Measurements from ENCODE around the gene OVCA2. TPM values are rescaled to one million over a fixed set of nuclear protein-coding genes. Genes with fewer than 3 reads are reported as not detected.

The OVCA2 gene
- total RNA-seq, 3 donors from 2014 or later, result 24.3 to 35.4 (median 32.5) TPM

DNA sequence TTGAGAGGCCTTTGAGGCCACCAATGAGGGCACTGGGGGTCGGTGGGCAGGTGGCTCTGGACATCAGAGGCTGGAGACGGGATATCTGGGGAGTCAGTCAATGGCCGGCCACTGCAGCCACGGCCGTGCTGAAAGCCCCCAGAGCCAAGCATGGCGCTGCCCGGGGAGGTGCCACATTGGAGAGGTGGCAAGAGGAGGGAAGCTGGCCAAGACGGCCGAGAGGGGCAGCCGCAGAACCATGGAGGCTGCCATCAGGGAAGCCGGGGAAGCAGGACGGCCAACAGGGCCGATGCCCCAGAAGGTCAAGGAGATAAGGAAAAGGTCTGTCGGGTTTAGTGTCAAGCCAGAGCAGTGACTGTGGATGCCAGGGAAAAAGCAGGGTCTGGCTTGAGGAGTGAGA is 26.5 kb upstream of the OVCA2 start:
- TF ChIP-seq, protein P1, sequence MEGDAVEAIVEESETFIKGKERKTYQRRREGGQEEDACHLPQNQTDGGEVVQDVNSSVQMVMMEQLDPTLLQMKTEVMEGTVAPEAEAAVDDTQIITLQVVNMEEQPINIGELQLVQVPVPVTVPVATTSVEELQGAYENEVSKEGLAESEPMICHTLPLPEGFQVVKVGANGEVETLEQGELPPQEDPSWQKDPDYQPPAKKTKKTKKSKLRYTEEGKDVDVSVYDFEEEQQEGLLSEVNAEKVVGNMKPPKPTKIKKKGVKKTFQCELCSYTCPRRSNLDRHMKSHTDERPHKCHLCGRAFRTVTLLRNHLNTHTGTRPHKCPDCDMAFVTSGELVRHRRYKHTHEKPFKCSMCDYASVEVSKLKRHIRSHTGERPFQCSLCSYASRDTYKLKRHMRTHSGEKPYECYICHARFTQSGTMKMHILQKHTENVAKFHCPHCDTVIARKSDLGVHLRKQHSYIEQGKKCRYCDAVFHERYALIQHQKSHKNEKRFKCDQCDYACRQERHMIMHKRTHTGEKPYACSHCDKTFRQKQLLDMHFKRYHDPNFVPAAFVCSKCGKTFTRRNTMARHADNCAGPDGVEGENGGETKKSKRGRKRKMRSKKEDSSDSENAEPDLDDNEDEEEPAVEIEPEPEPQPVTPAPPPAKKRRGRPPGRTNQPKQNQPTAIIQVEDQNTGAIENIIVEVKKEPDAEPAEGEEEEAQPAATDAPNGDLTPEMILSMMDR (IDR thresholded peaks at IDR 0.05), result no peak
- Histone ChIP-seq H3K27me3 (no peaks in the 10 kb centered on the region), H3K9me3 (no peaks in the 10 kb centered on the region), H3K4me1 (peaks cover 4% of the 10 kb centered on the region in 2 donors), H3K4me3 (no peak overlapping the region), H3K36me3 (no peaks in the 10 kb centered on the region), H3K27ac (peak overlapping the region; percentile 1 to 25)
- DNase-seq (ENCODE audit: low spot score in 2 of 2), result no peak
- intact Hi-C loops (cut with DNase I; ENCODE audit: low total_unique reads), result no loop called here

DNA sequence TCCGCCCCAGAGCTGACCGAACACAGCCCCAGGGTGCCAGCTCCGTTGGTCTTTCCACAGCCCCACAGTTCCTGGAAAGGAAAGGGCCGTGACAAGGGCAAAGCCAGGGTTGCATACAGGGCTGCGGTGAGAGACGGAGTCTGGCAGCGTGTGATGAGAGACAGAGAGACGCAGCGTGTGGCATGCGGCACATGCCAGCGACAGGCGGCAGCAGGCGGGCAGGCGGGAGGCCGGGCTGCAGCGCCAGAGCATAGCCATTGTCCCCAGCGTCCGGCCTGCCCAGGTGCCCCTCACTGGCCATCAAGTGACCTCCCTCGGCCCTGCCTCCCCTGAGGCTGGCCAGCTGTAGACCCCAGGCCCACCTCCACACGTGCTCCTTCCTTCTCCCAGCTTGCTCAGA is 25.3 kb upstream of the OVCA2 start:
- TF ChIP-seq POLR2A (IDR thresholded peaks at IDR 0.05) (no peak), POLR2AphosphoS5 (IDR thresholded peaks at IDR 0.05) (no peak)
- TF ChIP-seq, protein P1 (IDR thresholded peaks at IDR 0.05), result no peak
- Histone ChIP-seq H3K36me3 (no peaks in the 10 kb centered on the region), H3K4me3 (no peak overlapping the region), H3K27ac (no peak overlapping the region), H3K4me1 (peaks cover 0 to 4% of the 10 kb centered on the region in 2 donors), H3K9me3 (no peaks in the 10 kb centered on the region), H3K27me3 (no peaks in the 10 kb centered on the region)
- intact Hi-C loops (cut with DNase I; ENCODE audit: low total_unique reads), result no loop called here
- DNase-seq (ENCODE audit: low spot score in 2 of 2), result no peak

DNA sequence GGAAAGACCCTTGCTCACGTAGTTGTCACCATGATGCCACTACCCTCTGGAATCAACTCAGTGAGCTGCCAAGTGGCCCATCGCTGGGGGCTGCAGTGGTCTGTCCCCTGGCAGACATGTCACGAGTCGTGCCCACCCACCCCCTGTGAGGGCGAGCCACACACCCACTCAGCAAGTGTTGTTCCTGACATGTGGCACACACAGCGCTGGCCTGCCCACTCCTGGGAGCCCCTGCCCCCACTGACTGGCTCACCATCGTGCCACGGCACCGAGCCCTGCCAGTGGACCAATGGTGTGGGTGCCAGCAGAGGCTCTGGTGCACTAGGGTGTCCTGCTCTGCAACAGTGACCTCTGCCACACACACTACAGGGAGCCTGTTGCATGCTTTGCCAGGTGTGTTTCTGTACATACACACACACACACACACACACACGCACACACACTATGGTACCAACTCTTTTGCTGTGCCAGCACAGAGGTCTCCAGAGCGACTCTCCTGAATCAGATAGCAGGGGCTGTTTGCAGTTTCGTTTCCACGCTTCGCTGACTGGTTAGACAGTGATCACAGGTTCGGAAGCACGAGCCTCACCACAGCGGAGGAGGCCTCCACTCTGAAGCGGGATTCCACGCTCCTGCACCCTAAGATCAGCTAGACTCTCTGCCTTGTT is 24.4 kb upstream of the OVCA2 start:
- H3K9me3 ChIP-seq, result no peaks in the 10 kb centered on the region
- H3K4me1 ChIP-seq, result peaks cover 0 to 2% of the 10 kb centered on the region in 2 donors
- H3K27ac ChIP-seq, result peak overlapping the region in 1 of 2 donors; percentile 61
- no peaks in the 10 kb centered on the region for H3K27me3 ChIP-seq
- no peak overlapping the region for H3K4me3 ChIP-seq
- H3K36me3 ChIP-seq, result no peaks in the 10 kb centered on the region
- no peak for TF ChIP-seq POLR2A (IDR thresholded peaks at IDR 0.05)
- no peak for TF ChIP-seq POLR2AphosphoS5 (IDR thresholded peaks at IDR 0.05)
- TF ChIP-seq, protein P1 (IDR thresholded peaks at IDR 0.05), result no peak
- intact Hi-C loops (cut with DNase I; ENCODE audit: low total_unique reads), result no loop called here
- DNase-seq (ENCODE audit: low spot score in 2 of 2), result no peak

DNA sequence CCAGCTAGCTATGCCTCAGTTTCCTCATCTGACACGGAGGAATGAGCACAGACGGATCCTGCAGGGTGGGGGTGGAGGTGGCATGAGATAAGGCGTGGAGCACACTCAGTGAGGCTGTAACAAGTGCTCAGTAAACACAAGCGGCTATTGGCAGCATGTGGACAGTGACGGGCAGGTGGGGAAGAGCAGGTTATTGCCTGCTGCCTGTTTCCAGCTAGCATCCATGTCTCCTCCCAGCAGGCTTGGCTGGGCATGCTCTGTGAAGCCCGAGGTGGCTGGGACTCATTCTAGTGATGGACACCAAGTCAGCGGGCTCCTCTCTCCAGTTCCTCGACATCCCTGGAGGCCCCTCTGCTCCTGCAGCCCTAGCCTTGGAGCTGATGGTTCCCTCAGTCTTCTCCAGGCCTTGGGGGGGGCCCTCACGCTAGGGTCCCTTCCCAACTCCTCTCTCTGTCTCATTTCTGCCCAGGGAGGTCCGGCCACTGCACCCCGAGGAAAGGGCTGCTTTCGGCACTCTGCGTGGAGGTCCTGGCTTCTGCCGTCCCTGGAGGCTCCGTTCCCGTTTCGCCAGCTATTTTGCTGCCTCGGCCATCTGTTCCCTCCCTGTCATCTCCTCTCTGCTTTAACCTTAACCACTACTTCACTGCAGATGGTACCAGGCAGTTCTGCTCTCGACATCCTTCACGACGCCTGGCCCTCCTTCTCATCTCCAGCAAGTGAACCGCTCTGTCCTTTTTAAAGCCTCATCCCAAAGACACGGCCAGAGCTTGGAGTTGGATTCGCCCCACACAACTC is 22.9 kb upstream of the OVCA2 start:
- TF ChIP-seq POLR2AphosphoS5 (IDR thresholded peaks at IDR 0.05), result no peak
- no peak for TF ChIP-seq POLR2A (IDR thresholded peaks at IDR 0.05)
- TF ChIP-seq, protein P1 (IDR thresholded peaks at IDR 0.05), result no peak
- Histone ChIP-seq H3K27ac (no peak overlapping the region), H3K4me1 (no peaks in the 10 kb centered on the region), H3K9me3 (no peaks in the 10 kb centered on the region), H3K27me3 (no peaks in the 10 kb centered on the region), H3K36me3 (no peaks in the 10 kb centered on the region), H3K4me3 (no peak overlapping the region)
- intact Hi-C loops (cut with DNase I; ENCODE audit: low total_unique reads), result no loop called here
- DNase-seq (ENCODE audit: low spot score in 2 of 2), result no peak

DNA sequence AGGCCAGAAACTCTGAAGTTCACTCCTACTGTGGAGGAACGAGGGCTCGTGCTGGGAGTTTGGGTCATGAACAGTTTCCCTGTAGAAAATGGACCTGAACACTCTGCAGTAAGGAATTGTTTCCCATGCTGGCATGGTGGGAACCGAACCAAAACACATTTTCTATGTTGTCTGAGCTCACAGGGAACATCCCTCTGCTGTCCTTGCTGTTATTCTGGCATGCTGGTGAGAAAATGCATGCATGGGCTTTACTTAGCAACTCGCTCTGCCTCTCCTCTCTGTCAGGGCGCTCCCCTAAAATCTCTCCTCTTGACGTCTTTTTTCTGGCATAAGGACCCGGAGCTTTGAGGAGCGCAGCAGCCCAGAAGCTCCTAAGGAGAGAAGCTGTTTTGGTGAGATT is 22.1 kb upstream of the OVCA2 start:
- TF ChIP-seq POLR2A (IDR thresholded peaks at IDR 0.05), result no peak
- no peak for TF ChIP-seq POLR2AphosphoS5 (IDR thresholded peaks at IDR 0.05)
- Histone ChIP-seq H3K9me3 (no peaks in the 10 kb centered on the region), H3K27me3 (no peaks in the 10 kb centered on the region), H3K4me1 (no peaks in the 10 kb centered on the region), H3K36me3 (no peaks in the 10 kb centered on the region), H3K4me3 (no peak overlapping the region), H3K27ac (no peak overlapping the region)
- intact Hi-C loops (cut with DNase I; ENCODE audit: low total_unique reads), result loop anchor here (10.0 kb wide), 1 partner anchor 105 kb away; no protein-coding TSS in a partner anchor
- DNase-seq (ENCODE audit: low spot score in 2 of 2), result no peak
